NCI-H446 treated with DMSO at 0.1 percent for 48 hours (cell line): ENCODE results near the gene TRIM14.
"Not testable (repeated sequence)": the region's sequence is repeated elsewhere in the genome, so short reads cannot be mapped to it uniquely, and the experiment has no call there.

ENCODE experiments used
- DNase-seq: peaks from one replicate; lab custom pipeline; 2025; lab: John Stamatoyannopoulos, UW

TRIM14 gene

GRCh38 chr9:98105006-98105405 lies 14.0 kb downstream of the TRIM14 start:
- DNase-seq, result no peak

GRCh38 chr9:98104445-98104881 lies 14.6 kb downstream of the TRIM14 start:
- no peak for DNase-seq

DNA sequence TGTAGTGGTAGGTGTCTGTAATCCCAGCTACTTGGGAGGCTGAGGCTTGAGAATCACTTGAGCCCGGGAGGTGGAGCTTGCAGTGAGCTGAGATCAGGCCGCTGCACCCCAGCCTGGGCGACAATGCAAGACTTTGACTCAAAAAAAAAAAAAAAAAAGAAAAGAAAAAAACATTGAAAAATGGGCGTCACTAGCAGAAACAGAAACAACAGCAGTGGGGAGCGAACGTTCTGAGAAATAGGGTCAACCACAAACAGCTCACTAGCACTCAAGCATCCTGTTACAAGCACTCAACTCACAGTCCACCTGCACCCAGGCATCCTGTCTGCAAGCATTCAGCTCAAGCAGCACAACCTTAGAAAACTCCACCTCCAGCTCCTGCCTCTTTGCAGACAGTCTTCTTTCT lies 17.2 kb downstream of the TRIM14 start:
- no peak for DNase-seq

DNA sequence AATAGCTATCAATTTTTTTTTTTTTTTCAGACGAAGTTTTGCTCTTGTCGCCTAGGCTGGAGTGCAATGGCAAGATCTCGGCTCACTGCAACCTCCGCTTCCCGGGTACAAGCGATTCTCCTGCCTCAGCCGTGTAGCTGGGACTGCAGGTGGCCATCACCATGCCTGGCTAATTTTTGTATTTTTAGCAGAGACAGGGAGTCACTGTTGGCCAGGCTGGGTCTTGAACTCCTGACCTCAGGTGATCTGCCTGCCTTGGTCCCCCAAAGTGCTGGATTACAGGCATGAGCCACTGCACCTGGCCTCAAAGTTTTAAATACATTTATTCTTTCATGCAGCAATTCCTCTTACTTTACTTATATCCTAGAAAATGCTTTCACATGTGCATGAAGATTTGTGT lies 17.6 kb downstream of the TRIM14 start:
- DNase-seq, result no peak

GRCh38 chr9:98100456-98100855 lies 18.6 kb downstream of the TRIM14 start:
- no peak for DNase-seq

DNA sequence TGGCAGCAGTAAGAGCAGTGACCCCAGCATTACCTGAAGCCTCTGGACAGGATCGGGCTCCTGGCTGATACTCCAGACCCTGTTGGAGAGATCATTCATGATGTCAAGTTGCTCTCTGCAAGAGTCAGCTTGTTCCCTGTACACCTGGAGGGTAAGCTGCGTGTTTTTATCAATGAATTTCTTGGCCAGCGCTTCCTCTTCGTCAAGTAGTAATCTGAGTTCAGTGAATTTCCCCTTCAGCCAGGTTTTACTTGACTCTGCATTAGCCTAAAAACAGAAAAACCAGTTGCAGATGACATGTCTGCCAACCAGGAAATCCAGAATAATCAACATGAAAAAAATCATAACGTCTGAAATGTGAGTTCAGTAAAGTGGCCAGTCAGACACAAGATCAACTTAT lies 19.1 kb downstream of the TRIM14 start:
- DNase-seq, result no peak

DNA sequence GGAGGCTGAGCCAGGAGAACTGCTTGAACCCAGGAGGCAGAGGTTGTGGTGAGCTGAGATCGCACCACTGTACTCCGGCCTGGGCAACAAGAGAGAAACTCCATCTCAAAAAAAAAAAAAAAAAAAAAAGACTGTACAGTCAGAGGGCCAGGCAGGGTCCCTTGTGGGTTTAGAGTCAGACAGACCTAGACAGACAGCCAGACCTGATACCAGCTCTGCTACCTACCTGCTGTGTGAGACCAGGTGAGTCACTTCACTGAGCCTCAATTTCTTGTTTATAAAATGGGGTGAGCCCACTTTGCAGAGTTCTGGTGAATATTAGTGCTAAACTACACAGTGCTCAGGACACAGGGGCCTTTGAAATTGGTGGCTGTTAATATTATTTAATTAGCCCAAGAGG lies 19.7 kb downstream of the TRIM14 start:
- DNase-seq, result no peak

GRCh38 chr9:98097836-98098235 lies 21.2 kb downstream of the TRIM14 start:
- no peak for DNase-seq

- no peak for DNase-seq
Measured at GRCh38 chr9:98096091-98096490, 22.9 kb downstream of the TRIM14 start.

DNA sequence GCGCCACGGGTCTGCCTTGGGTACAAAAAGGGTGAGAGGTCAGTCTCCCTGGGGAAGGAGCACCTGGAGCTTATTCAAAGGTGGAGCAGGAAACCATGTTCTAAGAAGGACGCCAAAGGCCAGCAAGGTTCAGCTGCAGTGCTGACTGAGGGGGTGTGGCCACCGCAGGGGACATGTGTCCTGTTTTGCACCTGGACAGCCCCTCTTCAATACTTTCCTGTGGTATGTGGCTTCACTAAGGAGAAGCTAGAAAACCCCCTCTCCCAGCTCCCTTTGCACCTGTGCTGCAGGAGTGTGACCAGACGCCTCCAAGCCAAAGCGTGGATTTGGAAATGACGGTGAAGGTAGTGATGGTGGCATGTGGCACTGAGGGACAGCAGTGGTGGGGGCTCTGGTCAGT lies 23.6 kb downstream of the TRIM14 start:
- DNase-seq, result no peak

GRCh38 chr9:98094851-98095250 lies 24.2 kb downstream of the TRIM14 start:
- DNase-seq, result no peak

GRCh38 chr9:98094316-98094715 lies 24.7 kb downstream of the TRIM14 start:
- no peak for DNase-seq

DNA sequence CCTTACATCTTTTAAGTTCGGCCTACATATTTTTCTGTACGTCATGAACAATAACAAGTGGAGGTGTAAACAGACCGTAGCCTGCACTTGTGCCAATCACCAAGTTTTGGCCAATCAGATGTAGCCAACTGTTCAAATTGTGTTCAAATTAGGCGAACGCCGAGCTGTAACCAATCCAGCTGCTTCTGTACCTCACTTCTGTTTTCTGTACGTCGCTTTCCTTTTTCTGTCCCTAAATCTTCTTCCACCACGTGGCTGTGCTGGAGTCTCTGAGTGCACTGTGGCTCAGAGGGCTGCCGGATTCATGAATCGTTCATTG lies 26.4 kb downstream of the TRIM14 start:
- no peak for DNase-seq

DNA sequence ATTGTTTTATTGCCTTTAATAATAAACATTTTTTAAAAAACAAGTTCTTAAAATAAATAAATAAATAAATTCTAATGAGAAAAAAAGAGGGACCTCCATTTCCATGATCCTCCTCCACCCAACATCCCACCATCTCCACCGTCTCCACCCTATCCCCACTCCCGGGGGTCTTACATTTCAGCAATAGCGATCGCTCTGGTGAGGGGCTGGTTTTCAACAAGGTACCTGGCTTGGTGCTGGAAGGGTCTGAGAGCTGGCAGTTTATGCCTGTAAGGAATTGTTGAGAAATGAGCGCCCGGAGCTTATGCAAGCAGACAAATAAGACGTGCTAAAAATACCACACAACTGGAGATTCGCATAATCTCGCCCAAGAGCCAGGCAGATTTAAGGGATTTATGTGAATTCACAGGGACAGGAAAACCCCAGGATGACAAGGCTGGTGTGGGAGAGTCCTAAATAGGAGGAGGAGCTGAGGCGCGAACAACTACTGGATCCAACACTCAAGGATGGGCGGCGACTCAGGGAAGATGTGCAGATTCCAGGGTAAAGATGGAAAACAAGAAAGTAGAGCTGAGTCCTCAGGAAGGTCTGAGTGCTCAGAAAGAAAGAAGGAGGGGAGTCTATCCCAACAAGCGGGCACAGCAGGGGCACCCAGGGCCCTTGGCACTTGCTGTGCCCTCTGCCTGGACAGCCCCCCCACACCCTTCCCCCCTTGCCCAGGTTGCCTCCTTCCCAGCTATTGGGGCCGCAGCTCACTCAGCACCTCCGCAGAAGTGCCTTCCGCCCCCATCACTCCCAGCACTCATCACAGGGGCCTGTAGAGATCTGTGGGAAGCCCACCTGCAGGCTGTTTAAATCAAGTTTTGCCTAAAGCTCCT lies 27.0 kb downstream of the TRIM14 start:
- DNase-seq, result no peak

DNA sequence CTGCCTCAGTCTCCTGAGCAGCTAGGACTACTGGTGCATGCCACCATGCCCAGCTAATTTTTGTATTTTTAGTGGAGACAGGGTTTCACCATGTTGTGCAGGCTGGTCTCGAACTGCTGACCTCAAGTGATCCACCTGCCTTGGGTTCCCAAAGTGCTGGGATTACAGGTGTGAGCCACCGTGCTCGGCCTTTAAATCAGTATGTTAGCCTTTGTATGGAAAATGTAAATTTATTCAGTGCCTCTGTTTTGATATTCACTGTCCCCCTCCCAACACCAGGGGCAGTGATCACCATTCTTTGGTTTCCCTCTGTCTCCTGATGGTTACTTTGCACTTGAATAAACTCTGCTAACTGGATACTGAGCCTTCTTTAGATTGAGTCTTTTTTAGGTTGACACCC lies 28.3 kb downstream of the TRIM14 start:
- DNase-seq, result not testable (repeated sequence)

DNA sequence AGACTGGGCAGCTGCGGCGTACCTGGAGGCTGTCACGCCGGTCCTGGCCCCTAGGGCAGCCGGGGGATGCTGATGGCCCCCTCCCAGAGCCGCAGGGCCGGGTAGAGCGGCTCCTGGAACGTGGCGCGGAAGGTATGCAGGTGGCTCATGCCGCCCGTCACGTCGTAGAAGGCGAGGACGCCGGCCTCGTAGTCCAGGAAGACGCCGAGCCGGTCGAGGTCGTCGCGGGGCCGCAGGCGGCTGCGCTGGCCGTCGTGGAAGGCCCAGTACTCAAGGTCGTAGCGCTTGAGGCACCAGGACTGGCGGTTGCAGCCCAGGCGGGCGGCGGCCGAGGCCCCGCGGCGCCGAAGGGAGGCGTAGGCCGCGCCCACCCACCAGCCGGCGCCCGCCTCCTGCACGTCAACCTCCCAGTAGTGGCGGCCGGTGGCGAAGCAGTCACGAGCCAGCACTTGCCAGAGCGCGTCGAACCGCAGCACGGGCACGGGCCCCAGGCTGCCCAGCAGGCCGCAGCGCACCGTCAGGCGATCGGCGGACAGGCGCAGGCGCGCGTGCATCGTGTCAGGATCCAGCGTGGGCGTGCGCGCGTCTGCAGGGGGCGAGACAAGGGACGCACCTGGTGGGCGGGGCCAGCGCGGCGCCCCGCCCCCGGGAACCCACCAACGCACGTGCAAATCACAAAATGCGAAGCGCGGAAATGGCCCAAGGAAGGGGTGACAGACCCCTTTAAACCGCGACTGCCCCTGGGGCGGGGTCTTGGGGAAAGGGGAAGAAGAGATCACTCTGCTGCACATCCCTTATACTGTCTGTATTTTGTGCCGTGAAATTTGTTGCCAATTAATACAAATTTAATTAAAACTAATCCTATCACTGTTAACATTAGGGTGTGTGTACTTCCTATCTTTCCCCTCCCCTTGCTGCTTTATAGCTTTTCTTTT lies 31.3 kb downstream of the TRIM14 start:
- no peak for DNase-seq

DNA sequence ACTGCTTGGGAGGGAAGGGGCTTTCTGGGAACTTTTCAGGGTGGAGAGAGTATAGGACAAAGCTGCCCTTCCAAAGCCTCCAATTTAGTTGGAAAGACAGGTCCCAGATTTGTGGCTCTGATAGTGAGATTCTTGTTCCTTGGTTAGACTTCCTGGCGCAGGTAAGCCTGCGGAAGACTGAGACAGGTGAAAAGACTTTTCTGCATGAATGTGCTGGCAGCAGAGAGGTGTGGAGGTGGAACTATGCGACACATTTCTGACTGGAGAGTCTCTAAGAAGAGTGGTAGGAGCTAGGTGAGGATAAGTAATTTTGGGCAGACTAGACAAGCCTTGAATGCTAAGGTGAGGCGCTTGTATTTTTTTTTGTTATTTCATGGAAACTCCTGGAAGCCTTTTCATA lies 32.6 kb downstream of the TRIM14 start:
- no peak for DNase-seq

DNA sequence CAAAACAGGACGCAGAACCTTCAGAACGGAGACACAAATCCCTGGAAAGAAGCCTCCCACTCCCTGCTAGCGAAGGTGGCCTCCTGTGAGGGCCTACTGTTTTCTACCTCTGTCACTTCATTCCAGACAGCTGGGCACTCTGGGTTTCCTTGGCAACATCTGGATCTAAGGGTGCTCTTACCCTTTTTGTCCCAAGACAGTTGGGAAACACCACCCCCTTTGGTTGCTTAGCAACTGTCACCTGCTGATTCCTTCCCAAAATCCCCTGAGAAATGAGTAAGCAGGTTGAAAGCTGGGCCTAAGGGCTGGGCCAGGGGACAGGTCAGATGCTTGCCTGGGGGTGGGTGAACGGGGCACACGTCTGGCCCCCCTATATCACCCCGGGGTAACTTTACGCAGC lies 33.1 kb downstream of the TRIM14 start:
- DNase-seq, result no peak

DNA sequence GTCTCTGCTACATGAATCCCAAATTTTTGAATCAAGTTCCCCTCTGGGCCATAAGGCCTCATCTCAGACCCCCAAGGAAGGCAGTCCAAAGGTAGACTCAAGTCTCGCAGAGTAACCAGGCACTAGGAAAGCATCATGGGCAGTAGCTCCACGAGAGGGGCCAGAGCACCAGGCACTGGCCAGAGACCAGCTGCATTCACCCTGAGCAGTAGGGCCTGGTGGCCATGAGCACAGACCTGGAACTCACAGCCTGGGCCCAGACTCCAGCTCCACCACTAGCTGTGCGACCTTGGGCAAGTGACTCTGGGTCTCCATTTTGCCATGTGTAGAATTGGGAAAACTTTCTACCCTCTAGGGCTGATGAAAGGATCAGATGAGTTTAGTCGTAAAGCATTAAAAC lies 34.0 kb downstream of the TRIM14 start:
- no peak for DNase-seq

DNA sequence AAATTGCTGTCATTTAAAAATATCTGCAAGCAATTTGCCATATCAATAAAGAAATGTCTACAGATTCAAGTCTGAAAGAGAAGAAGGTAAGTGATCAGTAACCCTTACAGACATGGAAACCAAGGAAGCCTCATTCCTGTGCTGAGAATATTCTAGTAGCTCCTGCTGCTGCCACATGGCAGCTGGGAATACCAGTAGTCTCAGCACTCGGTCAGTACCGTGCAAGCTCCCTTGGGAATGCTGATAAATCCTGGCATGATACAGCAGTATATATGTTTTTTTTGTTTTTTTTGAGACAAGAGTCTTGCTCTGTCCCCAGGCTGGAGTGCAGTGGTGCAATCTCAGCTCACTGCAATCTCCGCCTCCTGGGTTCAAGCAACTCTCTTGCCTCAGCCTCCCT lies 34.6 kb downstream of the TRIM14 start:
- DNase-seq, result no peak

- DNase-seq, result no peak
Measured at GRCh38 chr9:98083566-98084183, 35.3 kb downstream of the TRIM14 start.

DNA sequence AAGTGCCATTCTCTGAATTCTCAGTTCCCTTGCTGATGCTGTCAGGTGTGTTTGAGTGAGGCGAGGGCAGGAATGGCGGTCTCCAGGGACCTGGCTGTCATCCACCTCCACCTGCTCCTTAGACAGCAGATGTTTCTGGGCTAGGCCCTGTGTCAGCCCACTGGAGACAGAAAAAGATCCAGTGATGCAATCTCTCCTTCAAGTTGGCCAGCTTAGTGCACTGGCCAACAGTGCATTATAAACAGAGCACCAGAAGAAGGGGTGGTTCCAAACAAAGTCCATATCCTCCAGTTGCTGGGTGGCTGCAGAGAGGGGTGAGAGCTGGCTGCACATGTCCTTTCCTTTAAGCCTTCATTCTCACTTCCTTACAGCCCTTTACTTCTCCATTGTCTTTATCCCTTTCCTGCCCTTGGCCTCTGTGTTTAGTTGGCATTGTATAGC lies 35.9 kb downstream of the TRIM14 start:
- DNase-seq, result no peak
